Natural killer cell treated with Interleukin-12 subunit alpha and Interleukin-12 subunit beta and Interleukin-15 and Interleukin-18, amount 100 ng/mL, for 72 hours (primary cell): ENCODE measurements around the gene LITAFD. TPM values are rescaled to one million over a fixed set of nuclear protein-coding genes. Genes with fewer than 3 reads are reported as not detected.

ENCODE experiments used
- ATAC-seq, 2 donors: fragments of 150-1000 bp; cut with Tn5 transposase in 1 of 2; sonication (Bioruptor Pico), chemical (Tn5 transposase) in 1 of 2; 2 replicates each; pipeline ENCODE4 v1.10.0; 2021
- DNase-seq: peaks from one replicate; pipeline ENCODE4 v3.0.0; 2022; ENCODE audit warnings: low spot score
- H3K27ac Mint-ChIP-seq, 2 donors: 1 replicate in 1 of 2; 2 replicates in 1 of 2; pipeline ENCODE4 v1.8.0; 2022; ENCODE audit warnings: mixed read lengths in 2 of 2, mild to moderate bottlenecking in 1 of 2, moderate library complexity in 1 of 2
- H3K27me3 Mint-ChIP-seq, 2 donors: 1 replicate in 1 of 2; 2 replicates in 1 of 2; pipeline ENCODE4 v1.8.0; 2022; ENCODE audit warnings: mixed read lengths in 2 of 2
- H3K36me3 Mint-ChIP-seq: one replicate; pipeline ENCODE4 v1.8.0; 2022; ENCODE audit warnings: mixed read lengths
- H3K4me1 Mint-ChIP-seq, 2 donors: 1 replicate in 1 of 2; 2 replicates in 1 of 2; pipeline ENCODE4 v1.8.0; 2022; ENCODE audit warnings: low read depth in 2 of 2, mixed read lengths in 2 of 2, mild to moderate bottlenecking in 1 of 2
- H3K4me3 Mint-ChIP-seq: one replicate; pipeline ENCODE4 v1.8.0; 2022; ENCODE audit warnings: mixed read lengths
- H3K9me3 Mint-ChIP-seq: 2 replicates; pipeline ENCODE4 v1.8.0; 2022; ENCODE audit warnings: mixed read lengths
- total RNA-seq, 2 donors: library from RNA; stranded (reverse); gene quantifications; one replicate each; pipeline ENCODE4 v1.2.3, GENCODE V29; 2022

The LITAFD gene
- total RNA-seq, 2 donors from 2014 or later = not detected

- H3K27me3 Mint-ChIP-seq = no peaks in the 10 kb centered on the region
- peak overlapping the region; percentile 66 for H3K27ac Mint-ChIP-seq
- DNase-seq (no peak), ATAC-seq (peak in 1 of 2 donors; percentile 63)
- peaks cover 4% of the 10 kb centered on the region for H3K36me3 Mint-ChIP-seq
- peaks cover 6 to 26% of the 10 kb centered on the region in 2 donors for H3K4me1 Mint-ChIP-seq
- no peaks in the 10 kb centered on the region for H3K9me3 Mint-ChIP-seq
- H3K4me3 Mint-ChIP-seq = peak overlapping the region; percentile 22
Observed at GRCh38 chr16:8850279-8850885, 31.8 kb upstream of the LITAFD start.

GRCh38 chr16:8851761-8852403, 30.3 kb upstream of the LITAFD start:
- H3K27ac Mint-ChIP-seq = peak overlapping the region in 1 of 2 donors; percentile 66
- DNase-seq = no peak
- no peak for ATAC-seq
- H3K9me3 Mint-ChIP-seq = no peaks in the 10 kb centered on the region
- peaks cover 4% of the 10 kb centered on the region for H3K36me3 Mint-ChIP-seq
- peaks cover 6 to 28% of the 10 kb centered on the region in 2 donors for H3K4me1 Mint-ChIP-seq
- no peaks in the 10 kb centered on the region for H3K27me3 Mint-ChIP-seq
- no peak overlapping the region for H3K4me3 Mint-ChIP-seq

DNA sequence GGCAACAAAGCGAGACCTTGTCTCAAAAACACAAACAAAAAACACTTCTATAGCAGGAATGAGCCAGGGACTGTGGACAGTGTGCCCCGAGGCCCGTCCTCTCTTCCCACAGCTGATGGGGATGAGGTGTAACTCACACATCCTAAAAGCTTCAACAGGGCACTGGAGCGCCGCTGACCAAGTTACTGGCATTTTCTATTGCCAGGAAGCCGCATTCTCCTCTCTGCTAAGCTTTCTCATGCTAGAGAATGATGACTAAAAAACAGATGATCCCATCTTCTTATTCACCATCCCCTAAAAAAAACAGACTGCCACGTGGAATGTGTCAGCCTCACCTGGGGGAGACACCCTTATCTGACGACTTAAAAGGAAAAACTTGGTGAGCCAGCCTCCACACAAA, 29.6 kb upstream of the LITAFD start:
- no peak for ATAC-seq
- H3K27me3 Mint-ChIP-seq = no peaks in the 10 kb centered on the region
- H3K4me1 Mint-ChIP-seq = peaks cover 6 to 28% of the 10 kb centered on the region in 2 donors
- DNase-seq = peak; percentile 26
- peak overlapping the region; percentile 14 to 61 for H3K27ac Mint-ChIP-seq
- no peak overlapping the region for H3K4me3 Mint-ChIP-seq
- no peaks in the 10 kb centered on the region for H3K9me3 Mint-ChIP-seq
- peaks cover 4% of the 10 kb centered on the region for H3K36me3 Mint-ChIP-seq

GRCh38 chr16:8853150-8853549, 29.0 kb upstream of the LITAFD start:
- ATAC-seq (no peak), DNase-seq (peak; percentile 15)
- Mint-ChIP-seq H3K27me3 (no peaks in the 10 kb centered on the region), H3K36me3 (peaks cover 4% of the 10 kb centered on the region), H3K4me3 (no peak overlapping the region), H3K4me1 (peaks cover 11 to 32% of the 10 kb centered on the region in 2 donors), H3K9me3 (no peaks in the 10 kb centered on the region), H3K27ac (peak overlapping the region; percentile 14 to 61)

DNA sequence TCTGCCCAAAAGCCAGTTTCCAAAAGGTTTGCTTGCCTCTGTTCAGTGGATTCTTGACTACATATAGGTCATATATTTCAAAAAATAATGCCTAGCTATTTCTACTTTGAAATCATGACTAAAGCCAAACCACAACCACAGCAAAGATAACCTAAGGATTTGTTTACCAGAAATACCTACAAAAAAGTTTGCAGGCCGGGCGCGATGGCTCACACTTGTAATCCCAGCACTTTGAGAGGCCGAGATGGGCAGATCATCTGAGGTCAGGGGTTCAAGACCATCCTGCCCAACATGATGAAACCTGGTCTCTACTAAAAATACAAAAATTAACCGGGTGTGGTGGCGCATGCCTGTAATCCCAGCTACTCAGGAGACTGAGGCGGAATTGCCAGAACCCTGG, 28.5 kb upstream of the LITAFD start:
- ATAC-seq = no peak

DNA sequence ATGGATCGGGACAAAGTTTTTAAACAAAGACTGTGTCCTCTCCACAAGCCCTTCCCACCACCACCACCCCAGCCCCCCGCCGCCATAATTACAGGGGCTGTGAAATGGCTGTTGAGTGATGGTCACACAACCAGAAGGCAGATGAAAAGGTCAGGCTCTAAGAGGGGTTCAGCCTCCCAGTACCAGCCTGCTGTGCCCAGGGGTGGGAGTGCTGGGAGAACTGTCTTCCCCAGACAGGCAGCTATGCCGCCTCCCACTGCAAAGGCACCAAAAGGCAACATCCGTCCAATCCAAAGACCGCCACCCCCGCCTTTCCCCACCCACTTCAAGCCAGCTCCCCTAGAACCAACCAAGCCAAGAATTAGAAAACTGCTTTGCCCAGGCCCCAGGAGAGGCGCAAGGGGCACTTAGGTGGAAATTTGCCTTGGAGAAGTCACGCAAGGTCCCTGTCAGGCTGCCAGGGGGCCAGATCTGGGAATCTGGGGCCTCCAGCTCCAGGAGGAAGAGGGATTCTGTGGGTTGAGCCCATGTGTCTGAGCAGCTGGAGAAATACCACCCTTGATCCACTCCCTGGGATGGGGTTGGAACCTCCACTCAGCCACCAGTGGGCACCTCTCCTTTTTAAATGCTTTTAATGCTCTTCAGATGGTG, 27.7 kb upstream of the LITAFD start:
- no peak for ATAC-seq

More for the DNA sequence above, 28.5 kb upstream of the LITAFD start:
- H3K27me3 Mint-ChIP-seq = no peaks in the 10 kb centered on the region
- no peak overlapping the region for H3K27ac Mint-ChIP-seq
- H3K4me1 Mint-ChIP-seq = peaks cover 12 to 32% of the 10 kb centered on the region in 2 donors
- H3K36me3 Mint-ChIP-seq = peaks cover 4% of the 10 kb centered on the region
- H3K4me3 Mint-ChIP-seq = no peak overlapping the region
- H3K9me3 Mint-ChIP-seq = no peaks in the 10 kb centered on the region
- no peak for DNase-seq

DNA sequence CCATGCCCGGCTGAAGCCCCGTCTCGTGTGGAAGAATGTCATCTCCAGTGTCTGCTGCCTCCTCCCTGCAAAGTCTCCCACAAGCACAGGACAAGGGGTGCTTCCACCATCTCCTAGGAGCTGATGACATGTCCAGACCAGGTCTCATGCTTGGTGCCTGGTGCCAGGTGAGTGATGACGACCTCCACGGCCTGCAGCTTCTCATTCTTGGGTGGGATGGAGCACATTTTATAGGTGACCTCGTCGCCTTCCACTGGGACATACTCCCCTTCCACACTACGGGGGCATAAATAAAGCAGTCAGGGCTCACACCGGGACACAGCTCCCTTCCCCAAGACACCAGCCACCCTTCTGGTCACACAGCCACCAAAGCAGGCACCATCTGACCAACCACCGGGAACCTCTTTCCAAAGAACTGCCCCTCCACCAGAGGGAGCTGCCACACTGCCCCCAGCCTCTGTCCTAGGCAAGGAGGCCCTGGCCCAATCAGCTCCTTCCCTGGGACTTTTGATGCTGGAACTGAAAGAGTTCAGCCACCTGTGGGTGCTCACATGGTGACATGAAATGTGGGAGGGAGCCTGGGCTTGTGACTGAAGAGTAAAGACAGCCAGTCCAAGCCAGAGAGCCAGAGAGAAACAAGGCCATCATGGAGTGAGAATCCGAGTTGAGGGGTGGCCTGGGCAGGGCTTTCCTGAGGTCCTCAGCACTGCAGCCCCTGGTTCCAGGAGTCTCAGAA, 26.9 kb upstream of the LITAFD start:
- no peak overlapping the region for H3K4me3 Mint-ChIP-seq
- ATAC-seq = no peak
- H3K9me3 Mint-ChIP-seq = no peaks in the 10 kb centered on the region
- H3K27ac Mint-ChIP-seq = peak overlapping the region in 1 of 2 donors; percentile 26
- no peaks in the 10 kb centered on the region for H3K36me3 Mint-ChIP-seq
- H3K27me3 Mint-ChIP-seq = no peaks in the 10 kb centered on the region
- DNase-seq = peak; percentile 44
- peaks cover 12 to 22% of the 10 kb centered on the region in 2 donors for H3K4me1 Mint-ChIP-seq

More for the DNA sequence above, 27.7 kb upstream of the LITAFD start:
- Mint-ChIP-seq H3K4me3 (no peak overlapping the region), H3K36me3 (peaks cover under 1% of the 10 kb centered on the region), H3K27ac (no peak overlapping the region), H3K9me3 (no peaks in the 10 kb centered on the region), H3K4me1 (peaks cover 12 to 29% of the 10 kb centered on the region in 2 donors), H3K27me3 (no peaks in the 10 kb centered on the region)
- DNase-seq = peak; percentile 5

DNA sequence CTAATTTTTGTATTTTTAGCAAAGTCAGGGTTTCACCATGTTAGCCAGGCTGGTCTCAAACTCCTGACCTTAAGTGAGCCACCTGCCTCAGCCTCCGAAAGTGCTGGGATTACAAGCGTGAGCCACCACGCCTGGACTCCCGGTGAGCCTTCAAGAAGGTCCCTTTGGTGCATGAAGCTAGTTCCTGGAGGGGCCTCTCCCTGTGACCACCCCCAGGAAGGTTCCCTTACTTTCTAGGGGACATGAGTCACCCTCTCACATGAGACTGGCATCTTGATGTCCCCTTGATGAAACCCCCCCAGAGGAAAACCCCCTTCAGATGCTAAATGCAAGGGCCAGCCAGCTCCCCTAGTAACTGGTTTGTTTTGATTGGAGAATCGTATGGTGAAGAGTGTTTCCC, 26.2 kb upstream of the LITAFD start:
- peak; percentile 23 for DNase-seq
- Mint-ChIP-seq H3K4me3 (no peak overlapping the region), H3K27ac (peak overlapping the region in 1 of 2 donors; percentile 16), H3K4me1 (peaks cover 5 to 17% of the 10 kb centered on the region in 2 donors), H3K36me3 (no peaks in the 10 kb centered on the region), H3K9me3 (no peaks in the 10 kb centered on the region), H3K27me3 (no peaks in the 10 kb centered on the region)
- ATAC-seq = no peak

GRCh38 chr16:8858994-8859912, 22.9 kb upstream of the LITAFD start:
- Mint-ChIP-seq H3K4me3 (no peak overlapping the region), H3K36me3 (no peaks in the 10 kb centered on the region), H3K27me3 (no peaks in the 10 kb centered on the region), H3K4me1 (peaks cover 15 to 23% of the 10 kb centered on the region in 2 donors), H3K9me3 (no peaks in the 10 kb centered on the region), H3K27ac (peak overlapping the region in 1 of 2 donors; percentile 62)
- ATAC-seq = no peak
- peak; percentile 59 for DNase-seq

DNA sequence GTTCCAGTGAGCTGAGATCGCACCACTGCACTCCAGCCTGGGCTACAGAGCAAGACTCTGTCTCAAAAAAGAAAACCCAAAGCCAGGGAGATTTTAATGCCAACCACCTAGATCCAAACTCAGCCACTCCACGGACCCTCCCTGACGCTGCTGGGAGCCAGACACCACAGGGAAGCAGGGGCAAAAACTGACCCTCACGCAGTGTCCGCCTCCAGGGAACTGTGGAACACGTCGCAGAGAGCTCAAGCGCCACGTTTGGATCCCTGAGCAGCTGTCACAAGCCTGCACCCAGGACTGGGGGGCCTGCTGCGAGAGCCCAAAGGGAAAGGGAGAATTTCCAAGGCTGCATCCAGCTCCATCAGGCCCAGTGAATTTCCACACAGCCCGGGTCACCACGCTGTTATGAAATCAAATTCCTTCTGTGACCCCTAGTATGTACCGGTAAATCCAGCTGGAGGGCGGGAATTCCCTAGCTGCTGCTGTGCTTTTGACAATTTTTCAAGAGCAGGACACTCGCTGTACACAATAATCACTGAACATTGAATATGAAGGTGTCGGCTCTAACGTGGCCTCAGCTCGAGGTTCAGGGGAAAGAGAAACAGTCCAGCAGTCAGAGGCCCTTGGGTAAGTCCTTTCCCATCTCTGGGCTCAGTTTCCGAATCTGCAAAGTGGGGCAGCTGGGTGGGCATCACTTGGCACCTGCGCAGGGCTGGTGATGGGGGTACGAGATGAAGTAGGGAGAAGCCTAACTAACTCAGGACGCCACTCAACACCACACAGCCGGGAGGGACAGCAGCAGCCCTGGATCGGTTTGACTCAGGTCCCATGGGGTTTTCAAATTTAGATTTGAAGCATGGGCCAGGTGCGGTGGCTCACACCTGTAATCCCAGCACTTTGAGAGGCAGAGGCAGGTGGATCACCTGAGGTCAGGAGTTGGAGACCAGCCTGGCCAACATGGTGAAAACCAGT, 22.0 kb upstream of the LITAFD start:
- H3K36me3 Mint-ChIP-seq = no peaks in the 10 kb centered on the region
- DNase-seq = no peak
- no peak overlapping the region for H3K4me3 Mint-ChIP-seq
- H3K27me3 Mint-ChIP-seq = no peaks in the 10 kb centered on the region
- peaks cover 19 to 24% of the 10 kb centered on the region in 2 donors for H3K4me1 Mint-ChIP-seq
- no peak for ATAC-seq
- no peaks in the 10 kb centered on the region for H3K9me3 Mint-ChIP-seq
- peak overlapping the region in 1 of 2 donors; percentile 62 for H3K27ac Mint-ChIP-seq

DNA sequence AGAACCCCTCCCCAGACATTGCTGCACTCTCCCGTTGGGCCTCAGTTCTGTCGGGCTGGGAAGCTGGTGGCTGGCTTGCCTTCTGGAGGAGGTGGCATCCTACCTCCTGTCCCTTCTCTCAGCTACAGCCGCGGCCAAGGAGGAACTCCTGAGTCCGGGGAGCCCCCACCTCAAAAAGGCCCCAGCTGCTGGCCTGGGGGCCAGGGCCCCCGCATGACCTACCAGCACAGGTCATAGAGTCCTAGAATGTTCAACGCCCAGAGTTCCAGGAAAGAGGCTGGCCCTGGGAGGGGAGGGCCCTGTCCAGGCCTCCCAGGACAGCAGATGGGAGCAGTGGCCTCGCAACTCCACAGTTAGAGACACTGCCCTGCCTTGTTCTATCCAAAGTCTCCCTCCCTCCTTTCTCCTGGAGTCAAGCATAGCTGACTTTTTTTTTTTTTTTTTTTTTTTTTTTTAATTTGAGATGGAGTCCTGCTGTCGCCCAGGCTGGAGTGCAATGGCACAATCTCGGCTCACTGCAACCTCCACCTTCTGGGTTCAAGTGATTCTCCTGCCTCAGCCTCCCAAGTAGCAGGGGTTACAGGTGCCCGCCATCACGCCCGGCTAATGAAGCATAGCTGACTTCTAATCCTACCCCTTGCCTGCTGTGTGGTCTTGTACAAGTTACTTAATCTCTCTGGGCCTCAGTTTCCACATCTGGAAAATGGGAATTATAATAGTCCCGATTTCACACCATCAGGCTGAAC, 20.4 kb upstream of the LITAFD start:
- H3K27ac Mint-ChIP-seq = peak overlapping the region in 1 of 2 donors; percentile 36
- ATAC-seq (no peak), DNase-seq (no peak)
- H3K36me3 Mint-ChIP-seq = no peaks in the 10 kb centered on the region
- no peak overlapping the region for H3K4me3 Mint-ChIP-seq
- no peaks in the 10 kb centered on the region for H3K9me3 Mint-ChIP-seq
- no peaks in the 10 kb centered on the region for H3K27me3 Mint-ChIP-seq
- peaks cover 30 to 35% of the 10 kb centered on the region in 2 donors for H3K4me1 Mint-ChIP-seq
